Adrenal gland (tissue), 5 donors: Measurements from ENCODE around the gene FCSK.

ENCODE experiments used
- POLR2A ChIP-seq, 2 donors: fragments of 450-650 bp; IDR thresholded peaks; one replicate each; pipeline ENCODE4 v1.6.1; 2017; ENCODE audit warnings: antibody characterized with exemption in 2 of 2, mild to moderate bottlenecking in 2 of 2, moderate library complexity in 1 of 2
- TF ChIP-seq, protein P1 (sequence below), 6 experiments: fragments of 450-650 bp in 4 of 6; fragments of 200-600 bp in 2 of 6; sonication (generic) in 1 of 6; IDR thresholded peaks; 1 replicate in 5 of 6; 2 replicates in 1 of 6; pipeline versions ENCODE4 v1.5.1 to v1.8.0; 2016 to 2021; ENCODE audit warnings: antibody characterized with exemption in 6 of 6, mild to moderate bottlenecking in 2 of 6, moderate library complexity in 1 of 6
- donor health status: DM: no; HTN: no; CAD: no.

DNA sequence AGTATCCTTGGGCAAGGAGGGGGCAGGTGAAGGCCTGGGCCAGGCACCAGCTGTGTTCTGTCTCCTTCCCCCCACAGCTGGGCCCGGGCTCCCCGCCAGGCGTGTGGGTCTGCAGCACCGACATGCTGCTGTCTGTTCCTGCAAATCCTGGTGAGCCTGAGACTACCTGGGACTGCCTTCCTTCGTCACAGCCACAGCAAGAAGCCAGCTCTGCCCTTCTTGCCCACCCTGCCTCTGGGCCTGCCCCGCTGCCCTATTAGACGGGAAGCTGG lies 12.3 kb downstream of the FCSK start:
- TF ChIP-seq POLR2A (IDR thresholded peaks at IDR 0.05): no peak
- TF ChIP-seq, protein P1, sequence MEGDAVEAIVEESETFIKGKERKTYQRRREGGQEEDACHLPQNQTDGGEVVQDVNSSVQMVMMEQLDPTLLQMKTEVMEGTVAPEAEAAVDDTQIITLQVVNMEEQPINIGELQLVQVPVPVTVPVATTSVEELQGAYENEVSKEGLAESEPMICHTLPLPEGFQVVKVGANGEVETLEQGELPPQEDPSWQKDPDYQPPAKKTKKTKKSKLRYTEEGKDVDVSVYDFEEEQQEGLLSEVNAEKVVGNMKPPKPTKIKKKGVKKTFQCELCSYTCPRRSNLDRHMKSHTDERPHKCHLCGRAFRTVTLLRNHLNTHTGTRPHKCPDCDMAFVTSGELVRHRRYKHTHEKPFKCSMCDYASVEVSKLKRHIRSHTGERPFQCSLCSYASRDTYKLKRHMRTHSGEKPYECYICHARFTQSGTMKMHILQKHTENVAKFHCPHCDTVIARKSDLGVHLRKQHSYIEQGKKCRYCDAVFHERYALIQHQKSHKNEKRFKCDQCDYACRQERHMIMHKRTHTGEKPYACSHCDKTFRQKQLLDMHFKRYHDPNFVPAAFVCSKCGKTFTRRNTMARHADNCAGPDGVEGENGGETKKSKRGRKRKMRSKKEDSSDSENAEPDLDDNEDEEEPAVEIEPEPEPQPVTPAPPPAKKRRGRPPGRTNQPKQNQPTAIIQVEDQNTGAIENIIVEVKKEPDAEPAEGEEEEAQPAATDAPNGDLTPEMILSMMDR (IDR thresholded peaks at IDR 0.05): no peak
